SU-DHL-6 (cell line): Measurements from ENCODE around the gene USP31.

Experiments used
- EZH2phosphoT487 ChIP-seq: fragments of 200-600 bp; sonication (generic), shearing (Covaris generic); conservative IDR thresholded peaks from 2 replicates; pipeline ENCODE4 v1.6.1; 2018; ENCODE audit warnings: mild to moderate bottlenecking, antibody characterized with exemption, low read length, moderate library complexity, mixed read lengths
- TF ChIP-seq, protein P1 (sequence below): fragments of 200-600 bp; sonication (generic); IDR thresholded peaks from one replicate; pipeline ENCODE4 v1.5.1; 2017; ENCODE audit warnings: antibody characterized with exemption, mild to moderate bottlenecking, low read length, moderate library complexity; ENCODE audit not compliant: insufficient read depth, poor library complexity, severe bottlenecking

DNA sequence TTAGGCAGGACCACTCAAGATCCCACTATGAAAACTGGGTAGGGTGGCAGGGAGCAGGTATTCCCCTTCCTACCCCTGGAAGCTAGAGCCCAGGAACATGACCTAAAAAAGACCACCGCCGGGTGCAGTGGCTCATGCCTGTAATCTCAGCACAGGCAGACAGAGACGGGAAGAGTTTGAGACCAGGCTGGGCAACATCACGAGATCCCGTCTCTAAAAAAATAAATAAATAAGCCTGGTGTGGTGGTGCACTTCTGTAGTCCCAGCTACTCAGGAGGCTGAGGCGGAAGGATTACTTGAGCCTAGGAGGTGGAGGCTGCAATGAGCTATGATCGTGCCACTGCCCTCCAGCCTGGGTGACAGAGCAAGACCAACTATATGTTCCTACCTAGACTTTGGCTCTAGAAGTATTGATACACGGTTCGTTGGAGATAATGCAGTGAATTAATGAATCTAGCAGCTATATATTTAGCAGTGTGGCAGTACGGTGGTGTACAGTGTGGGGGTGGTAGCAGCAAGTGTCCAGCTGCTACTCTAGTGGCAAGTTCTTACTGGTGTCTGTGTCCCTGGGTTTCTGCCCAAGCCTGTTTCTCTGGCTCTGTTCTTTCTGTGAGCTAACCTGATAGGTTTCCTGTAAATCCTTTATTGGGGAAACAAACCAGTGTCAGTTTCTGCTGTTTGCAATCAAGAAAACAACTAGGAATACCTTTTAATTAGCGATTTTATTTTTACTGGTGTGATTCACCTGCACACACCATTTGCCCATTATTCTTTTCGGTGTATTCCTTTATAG, 3.3 kb upstream of the USP31 start:
- TF ChIP-seq, protein P1, sequence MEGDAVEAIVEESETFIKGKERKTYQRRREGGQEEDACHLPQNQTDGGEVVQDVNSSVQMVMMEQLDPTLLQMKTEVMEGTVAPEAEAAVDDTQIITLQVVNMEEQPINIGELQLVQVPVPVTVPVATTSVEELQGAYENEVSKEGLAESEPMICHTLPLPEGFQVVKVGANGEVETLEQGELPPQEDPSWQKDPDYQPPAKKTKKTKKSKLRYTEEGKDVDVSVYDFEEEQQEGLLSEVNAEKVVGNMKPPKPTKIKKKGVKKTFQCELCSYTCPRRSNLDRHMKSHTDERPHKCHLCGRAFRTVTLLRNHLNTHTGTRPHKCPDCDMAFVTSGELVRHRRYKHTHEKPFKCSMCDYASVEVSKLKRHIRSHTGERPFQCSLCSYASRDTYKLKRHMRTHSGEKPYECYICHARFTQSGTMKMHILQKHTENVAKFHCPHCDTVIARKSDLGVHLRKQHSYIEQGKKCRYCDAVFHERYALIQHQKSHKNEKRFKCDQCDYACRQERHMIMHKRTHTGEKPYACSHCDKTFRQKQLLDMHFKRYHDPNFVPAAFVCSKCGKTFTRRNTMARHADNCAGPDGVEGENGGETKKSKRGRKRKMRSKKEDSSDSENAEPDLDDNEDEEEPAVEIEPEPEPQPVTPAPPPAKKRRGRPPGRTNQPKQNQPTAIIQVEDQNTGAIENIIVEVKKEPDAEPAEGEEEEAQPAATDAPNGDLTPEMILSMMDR = no peak
- no peak for TF ChIP-seq EZH2phosphoT487
